Dendritic cell treated with granulocyte-macrophage colony-stimulating factor and Interleukin-4, amounts not matched to agents 40 ng/mL and 50 ng/mL, for 4 days (primary cell): ENCODE results near the gene PARD6G.

Experiments
- H3K27ac Mint-ChIP-seq: one replicate; pipeline ENCODE4 v1.8.0; 2022; ENCODE audit warnings: mild to moderate bottlenecking, mixed read lengths
- H3K27me3 Mint-ChIP-seq: one replicate; pipeline ENCODE4 v1.8.0; 2022; ENCODE audit warnings: mild to moderate bottlenecking, mixed read lengths
- H3K36me3 Mint-ChIP-seq: one replicate; pipeline ENCODE4 v1.8.0; 2022; ENCODE audit warnings: low read depth, mixed read lengths
- H3K4me1 Mint-ChIP-seq: one replicate; pipeline ENCODE4 v1.8.0; 2022; ENCODE audit warnings: low read depth, mixed read lengths
- H3K4me3 Mint-ChIP-seq: one replicate; pipeline ENCODE4 v1.8.0; 2022; ENCODE audit warnings: mild to moderate bottlenecking, moderate library complexity, mixed read lengths
- H3K9me3 Mint-ChIP-seq: one replicate; pipeline ENCODE4 v1.8.0; 2022; ENCODE audit warnings: mixed read lengths
- intact Hi-C: fragments of 100-400 bp; cut with micrococcal nuclease; formaldehyde crosslinking; loops from one replicate; pipeline ENCODE4 v1.15.0; 2022

PARD6G gene

GRCh38 chr18:80193701-80194100, 53.6 kb downstream of the PARD6G start:
- H3K27ac Mint-ChIP-seq = no peak overlapping the region
- H3K4me3 Mint-ChIP-seq = no peak overlapping the region
- peaks cover 5% of the 10 kb centered on the region for H3K4me1 Mint-ChIP-seq
- H3K36me3 Mint-ChIP-seq = no peaks in the 10 kb centered on the region
- H3K27me3 Mint-ChIP-seq = peaks cover 9% of the 10 kb centered on the region
- H3K9me3 Mint-ChIP-seq = no peaks in the 10 kb centered on the region
- intact Hi-C loops = no loop called here

- Mint-ChIP-seq H3K4me3 (no peak overlapping the region), H3K36me3 (no peaks in the 10 kb centered on the region), H3K9me3 (no peaks in the 10 kb centered on the region), H3K4me1 (peaks cover 5% of the 10 kb centered on the region), H3K27ac (no peak overlapping the region), H3K27me3 (peaks cover 9% of the 10 kb centered on the region)
- intact Hi-C loops = no loop called here
Measured at GRCh38 chr18:80192653-80193385, 54.5 kb downstream of the PARD6G start.

DNA sequence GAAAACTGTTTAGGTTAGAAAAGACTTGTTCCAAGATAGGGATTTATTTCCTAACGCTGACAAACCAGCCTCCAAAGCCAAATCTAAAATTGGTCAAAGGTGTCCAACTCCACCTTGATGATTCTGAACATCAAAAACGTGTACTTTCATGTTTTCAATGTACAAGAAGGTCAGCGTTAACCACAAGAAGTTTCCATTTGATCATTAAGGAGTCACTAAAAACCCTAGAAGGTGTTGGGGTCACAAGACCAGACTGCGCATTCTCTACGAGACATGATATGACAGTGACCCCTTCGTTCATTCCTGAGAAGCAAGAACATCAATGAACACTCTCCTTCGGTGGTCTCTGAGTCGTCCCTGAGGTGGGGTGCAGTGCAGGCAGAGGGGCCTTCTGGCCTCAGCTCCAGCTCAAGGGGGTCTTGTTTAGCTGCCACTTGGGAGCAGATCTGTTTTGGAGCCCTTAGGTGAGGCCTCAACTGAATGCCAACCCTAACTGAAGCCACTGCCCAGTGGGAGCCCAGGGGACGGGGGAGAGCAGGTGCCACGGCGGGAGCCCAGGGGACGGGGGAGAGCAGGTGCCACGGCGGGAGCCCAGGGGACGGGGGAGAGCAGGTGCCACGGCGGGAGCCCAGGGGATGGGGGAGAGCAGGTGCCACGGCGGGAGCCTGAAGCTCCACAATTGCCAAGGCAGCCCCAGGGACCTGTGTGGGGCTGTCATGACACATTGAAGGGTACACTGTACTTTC, 55.2 kb downstream of the PARD6G start:
- Mint-ChIP-seq H3K27me3 (peaks cover 9% of the 10 kb centered on the region), H3K4me1 (peaks cover 5% of the 10 kb centered on the region), H3K9me3 (no peaks in the 10 kb centered on the region), H3K27ac (no peak overlapping the region), H3K36me3 (no peaks in the 10 kb centered on the region), H3K4me3 (no peak overlapping the region)
- intact Hi-C loops = no loop called here

GRCh38 chr18:80191264-80191663, 56.0 kb downstream of the PARD6G start:
- H3K4me3 Mint-ChIP-seq = no peak overlapping the region
- H3K27ac Mint-ChIP-seq = no peak overlapping the region
- H3K9me3 Mint-ChIP-seq = peaks cover 2% of the 10 kb centered on the region
- no peaks in the 10 kb centered on the region for H3K36me3 Mint-ChIP-seq
- peaks cover 5% of the 10 kb centered on the region for H3K4me1 Mint-ChIP-seq
- H3K27me3 Mint-ChIP-seq = peaks cover 9% of the 10 kb centered on the region
- intact Hi-C loops = no loop called here

- Mint-ChIP-seq H3K27me3 (peaks cover 9% of the 10 kb centered on the region), H3K4me1 (peaks cover 5% of the 10 kb centered on the region), H3K4me3 (no peak overlapping the region), H3K27ac (no peak overlapping the region), H3K9me3 (peaks cover 8% of the 10 kb centered on the region), H3K36me3 (no peaks in the 10 kb centered on the region)
- intact Hi-C loops = no loop called here
Measured at GRCh38 chr18:80190311-80190710, 57.0 kb downstream of the PARD6G start.

DNA sequence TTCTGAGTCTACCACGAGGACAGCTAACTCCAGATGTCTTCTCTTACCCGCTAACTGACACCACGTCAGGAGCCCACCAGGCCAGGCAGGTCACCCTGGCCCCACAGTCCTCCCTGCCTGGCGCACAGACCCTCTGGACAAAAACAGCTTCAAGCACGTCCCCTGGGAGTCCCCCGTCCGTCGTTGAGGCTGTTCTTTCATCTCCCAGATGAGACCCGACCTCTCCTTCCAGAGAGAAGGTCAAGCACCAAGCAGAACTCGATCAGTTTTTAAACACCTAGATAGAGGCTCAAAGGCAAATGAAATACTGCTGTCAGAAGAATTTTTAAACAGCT, 57.8 kb downstream of the PARD6G start:
- Mint-ChIP-seq H3K36me3 (no peaks in the 10 kb centered on the region), H3K27ac (no peak overlapping the region), H3K27me3 (peaks cover 5% of the 10 kb centered on the region), H3K4me3 (no peak overlapping the region), H3K4me1 (peaks cover 5% of the 10 kb centered on the region), H3K9me3 (peaks cover 8% of the 10 kb centered on the region)
- intact Hi-C loops = no loop called here

DNA sequence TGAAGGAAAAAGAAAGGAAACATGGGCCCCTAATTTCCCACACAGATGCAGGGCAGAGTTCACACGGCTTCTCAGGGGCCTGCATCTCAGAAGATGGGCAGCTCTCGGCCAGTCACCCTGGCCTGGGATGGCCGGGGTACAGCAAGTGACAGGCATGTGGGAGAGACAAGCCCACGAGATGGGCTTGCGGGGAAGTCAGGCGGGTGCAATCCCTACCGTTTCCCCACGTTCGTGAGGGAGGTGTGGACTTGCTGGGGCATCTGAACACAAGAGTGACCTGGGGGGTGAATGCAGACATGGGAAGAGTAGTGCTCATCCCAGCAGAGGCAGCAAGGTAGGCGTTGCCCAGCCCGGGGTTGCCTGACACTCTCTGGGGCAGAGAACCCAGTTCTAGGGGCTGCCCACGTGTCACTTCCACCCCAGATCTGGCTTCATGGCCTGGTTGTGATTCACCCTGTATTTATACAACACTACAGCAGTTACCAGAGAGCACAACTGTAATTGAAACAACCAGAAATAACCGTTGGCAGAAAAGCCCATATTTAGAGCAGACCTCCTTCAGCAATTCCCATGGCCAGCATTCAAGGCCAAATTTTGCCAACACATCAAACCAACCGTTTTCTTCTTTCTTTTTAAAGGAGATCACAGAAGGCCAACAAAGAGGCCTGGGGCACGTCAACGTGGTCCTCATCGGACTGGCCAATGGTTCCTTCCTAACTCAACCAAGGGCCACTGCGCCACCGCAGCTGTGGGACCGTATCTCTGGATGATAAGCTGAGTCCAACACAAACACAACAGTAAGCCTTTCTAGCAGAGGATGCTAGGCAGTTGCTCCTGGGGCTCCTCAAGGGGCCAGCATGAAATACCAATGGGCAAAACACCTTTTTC, 58.4 kb downstream of the PARD6G start:
- Mint-ChIP-seq H3K36me3 (no peaks in the 10 kb centered on the region), H3K27me3 (peaks cover 5% of the 10 kb centered on the region), H3K9me3 (peaks cover 8% of the 10 kb centered on the region), H3K27ac (no peak overlapping the region), H3K4me1 (peaks cover 4% of the 10 kb centered on the region), H3K4me3 (no peak overlapping the region)
- intact Hi-C loops = no loop called here

GRCh38 chr18:80187956-80188642, 59.2 kb downstream of the PARD6G start:
- Mint-ChIP-seq H3K27me3 (peaks cover 3% of the 10 kb centered on the region), H3K27ac (no peak overlapping the region), H3K9me3 (peaks cover 8% of the 10 kb centered on the region), H3K4me3 (no peak overlapping the region), H3K4me1 (no peaks in the 10 kb centered on the region), H3K36me3 (no peaks in the 10 kb centered on the region)
- intact Hi-C loops = no loop called here

- Mint-ChIP-seq H3K4me3 (no peak overlapping the region), H3K4me1 (no peaks in the 10 kb centered on the region), H3K27ac (no peak overlapping the region), H3K36me3 (no peaks in the 10 kb centered on the region), H3K9me3 (peaks cover 8% of the 10 kb centered on the region), H3K27me3 (no peaks in the 10 kb centered on the region)
- intact Hi-C loops = no loop called here
Measured at GRCh38 chr18:80185545-80185944, 61.8 kb downstream of the PARD6G start.

DNA sequence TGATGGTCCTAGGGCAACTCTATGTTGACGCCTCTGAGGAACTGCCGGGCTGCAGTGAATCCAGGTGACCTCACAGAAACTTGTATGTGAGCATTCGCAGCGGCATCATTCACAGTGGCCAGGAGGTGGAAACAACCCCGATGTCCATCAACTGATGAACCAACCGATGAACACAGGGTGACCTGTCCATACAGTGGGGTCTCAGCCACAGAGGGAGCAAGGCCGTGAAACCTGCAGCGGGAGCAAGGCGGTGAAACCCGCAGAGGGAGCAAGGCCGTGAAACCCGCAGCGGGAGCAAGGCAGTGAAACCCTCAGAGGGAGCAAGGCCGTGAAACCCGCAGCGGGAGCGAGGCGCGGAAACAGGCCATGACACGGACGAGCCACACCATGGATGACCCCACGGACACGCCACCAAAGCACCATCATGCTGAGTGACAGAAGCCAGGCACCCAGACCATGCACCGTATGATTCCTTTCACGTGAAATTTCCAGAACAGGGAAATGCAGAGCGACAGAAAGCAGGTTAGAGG, 63.0 kb downstream of the PARD6G start:
- H3K4me1 Mint-ChIP-seq = no peaks in the 10 kb centered on the region
- no peaks in the 10 kb centered on the region for H3K36me3 Mint-ChIP-seq
- peaks cover 8% of the 10 kb centered on the region for H3K9me3 Mint-ChIP-seq
- no peak overlapping the region for H3K27ac Mint-ChIP-seq
- no peaks in the 10 kb centered on the region for H3K27me3 Mint-ChIP-seq
- intact Hi-C loops = no loop called here
- H3K4me3 Mint-ChIP-seq = no peak overlapping the region

- peaks cover 8% of the 10 kb centered on the region for H3K9me3 Mint-ChIP-seq
- intact Hi-C loops = no loop called here
- no peak overlapping the region for H3K27ac Mint-ChIP-seq
- no peak overlapping the region for H3K4me3 Mint-ChIP-seq
- no peaks in the 10 kb centered on the region for H3K27me3 Mint-ChIP-seq
- no peaks in the 10 kb centered on the region for H3K4me1 Mint-ChIP-seq
- H3K36me3 Mint-ChIP-seq = no peaks in the 10 kb centered on the region
Measured at GRCh38 chr18:80183273-80184050, 63.9 kb downstream of the PARD6G start.

- Mint-ChIP-seq H3K27me3 (no peaks in the 10 kb centered on the region), H3K36me3 (no peaks in the 10 kb centered on the region), H3K4me1 (no peaks in the 10 kb centered on the region), H3K27ac (no peak overlapping the region), H3K4me3 (no peak overlapping the region), H3K9me3 (peaks cover 8% of the 10 kb centered on the region)
- intact Hi-C loops = no loop called here
Measured at GRCh38 chr18:80182855-80183254, 64.5 kb downstream of the PARD6G start.
